Hepatocyte (in vitro differentiated cells): ENCODE data around the gene DRD3. TPM values are rescaled to one million over a fixed set of nuclear protein-coding genes. Genes with fewer than 3 reads are reported as not detected.

ENCODE experiments used
- DNase-seq: peaks from one replicate; pipeline ENCODE4 v3.0.0-alpha.2; 2016; ENCODE audit warnings: low spot score
- H2AFZ ChIP-seq: fragments of 200-600 bp; sonication (generic); 2 replicates; pipeline ENCODE4 v1.6.0; 2016; ENCODE audit warnings: antibody characterized with exemption, mild to moderate bottlenecking
- H3K27ac ChIP-seq: fragments of 200-600 bp; sonication (generic); 2 replicates; pipeline ENCODE4 v1.5.1; 2016; ENCODE audit warnings: mild to moderate bottlenecking
- H3K27me3 ChIP-seq: fragments of 200-600 bp; sonication (generic); 2 replicates; pipeline ENCODE4 v1.6.1; 2016
- H3K36me3 ChIP-seq: fragments of 200-600 bp; sonication (generic); replicated peaks from 2 replicates; pipeline ENCODE4 v1.5.1; 2016; ENCODE audit warnings: low read depth; ENCODE audit not compliant: insufficient read depth
- H3K4me1 ChIP-seq: fragments of 200-600 bp; sonication (generic); 2 replicates; pipeline ENCODE4 v1.5.1; 2016; ENCODE audit warnings: mild to moderate bottlenecking, moderate library complexity; ENCODE audit not compliant: insufficient read depth
- H3K4me2 ChIP-seq: fragments of 200-600 bp; sonication (generic); 2 replicates; pipeline ENCODE4 v1.6.0; 2016
- H3K4me3 ChIP-seq: fragments of 200-600 bp; sonication (generic); 2 replicates; pipeline ENCODE4 v1.5.1; 2016; ENCODE audit warnings: mild to moderate bottlenecking
- H3K79me2 ChIP-seq: fragments of 200-600 bp; sonication (generic); 2 replicates; pipeline ENCODE4 v1.6.0; 2017; ENCODE audit warnings: mild to moderate bottlenecking
- H3K9me2 ChIP-seq: fragments of 200-600 bp; sonication (generic); replicated peaks from 2 replicates; pipeline ENCODE4 v1.6.0; 2017; ENCODE audit warnings: mild to moderate bottlenecking; ENCODE audit not compliant: insufficient read depth
- H3K9me3 ChIP-seq: fragments of 200-600 bp; sonication (generic); 2 replicates; pipeline ENCODE4 v1.5.1; 2016; ENCODE audit warnings: low read depth, mild to moderate bottlenecking
- H4K20me1 ChIP-seq: fragments of 200-600 bp; sonication (generic); 2 replicates; pipeline ENCODE4 v1.6.0; 2016; ENCODE audit warnings: mild to moderate bottlenecking; ENCODE audit not compliant: insufficient read depth, poor library complexity, severe bottlenecking
- CTCF ChIP-seq: fragments of 200-600 bp; sonication (generic); IDR thresholded peaks from 2 replicates; pipeline ENCODE4 v1.5.1; 2016; ENCODE audit warnings: antibody characterized with exemption, mild to moderate bottlenecking; ENCODE audit not compliant: poor library complexity
- EZH2 ChIP-seq: fragments of 200-600 bp; sonication (generic); IDR thresholded peaks from 2 replicates; pipeline ENCODE4 v1.6.1; 2016; ENCODE audit warnings: antibody characterized with exemption, mild to moderate bottlenecking, borderline replicate concordance
- EZH2phosphoT487 ChIP-seq: fragments of 200-600 bp; sonication (generic); IDR thresholded peaks from one replicate; pipeline ENCODE4 v1.6.1; 2018; ENCODE audit warnings: antibody characterized with exemption, mild to moderate bottlenecking, low read depth, moderate library complexity; ENCODE audit not compliant: unreplicated experiment, severe bottlenecking
- WGBS: methylation state at CpG from one replicate; pipeline ENCODE4 v1.1.6; 2016; ENCODE audit warnings: low lambda C conversion rate; ENCODE audit errors: missing lambda C conversion rate; 5-methylcytosine and 5-hydroxymethylcytosine counted together
- polyA plus RNA-seq: library from polyadenylated mRNA; unstranded; fragments of >200 nt; fragmentation: Nextera tagmentation; extraction: Ambion mirVana; gene quantifications from 2 replicates; pipeline ENCODE4 v1.2.1, GENCODE V29; 2016
- total RNA-seq: library from RNA; depleted of rRNA; stranded (reverse); fragments of >200 nt; gene quantifications from 2 replicates; pipeline ENCODE4 v1.2.3, GENCODE V29; 2014

The DRD3 gene
- total and polyA plus RNA-seq, 2 experiments from 2014 or later = not detected

GRCh38 chr3:114079761-114080160 lies 99.1 kb downstream of the DRD3 start:
- Histone ChIP-seq H3K4me3 (no peak overlapping the region), H3K4me1 (no peaks in the 10 kb centered on the region), H3K27ac (no peak overlapping the region), H3K9me3 (no peaks in the 10 kb centered on the region), H3K4me2 (no peak overlapping the region), H2AFZ (no peak overlapping the region), H3K36me3 (no peaks in the 10 kb centered on the region), H3K27me3 (no peaks in the 10 kb centered on the region), H3K9me2 (no peaks in the 10 kb centered on the region), H3K79me2 (no peaks in the 10 kb centered on the region), H4K20me1 (no peaks in the 10 kb centered on the region)
- DNase-seq = no peak
- TF ChIP-seq EZH2 = no peak
- TF ChIP-seq CTCF = no peak
- no peak for TF ChIP-seq EZH2phosphoT487
- WGBS = 67% methylated on average over 5 of the region's 5 CpGs

DNA sequence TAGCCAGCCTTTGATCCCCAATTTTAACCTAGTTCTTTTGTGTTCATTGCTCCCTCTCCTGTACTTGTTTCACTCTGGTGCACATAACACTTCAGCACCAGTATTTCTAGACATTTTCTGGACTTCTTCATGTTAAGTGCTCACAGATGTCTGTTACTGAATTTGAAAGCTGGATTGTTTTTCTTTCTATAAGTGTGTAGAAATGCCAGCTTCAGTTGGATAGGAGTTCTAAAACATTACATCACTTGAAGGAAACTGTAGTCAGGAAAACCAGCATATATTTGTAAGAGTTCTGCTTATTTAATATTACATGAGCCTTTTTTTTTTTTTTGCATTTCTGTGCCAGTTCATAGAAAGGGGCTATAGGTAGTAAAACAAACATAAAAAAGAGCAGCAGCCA lies 100.7 kb downstream of the DRD3 start:
- H3K4me1 ChIP-seq = no peaks in the 10 kb centered on the region
- H3K9me3 ChIP-seq = no peaks in the 10 kb centered on the region
- no peak for TF ChIP-seq EZH2
- TF ChIP-seq EZH2phosphoT487 = no peak
- no peak for TF ChIP-seq CTCF
- no peaks in the 10 kb centered on the region for H4K20me1 ChIP-seq
- H3K27me3 ChIP-seq = no peaks in the 10 kb centered on the region
- no peaks in the 10 kb centered on the region for H3K36me3 ChIP-seq
- no peak overlapping the region for H3K4me3 ChIP-seq
- H2AFZ ChIP-seq = no peak overlapping the region
- no peak for DNase-seq
- no peaks in the 10 kb centered on the region for H3K9me2 ChIP-seq
- H3K4me2 ChIP-seq = no peak overlapping the region
- H3K27ac ChIP-seq = peak overlapping the region; percentile 4
- H3K79me2 ChIP-seq = no peaks in the 10 kb centered on the region

Other genes starting within 250 kb of the DRD3 start
- gene ZDHHC23, start 231.0 kb downstream of the DRD3 start, total RNA-seq = 4.7 and 8.5 TPM in 2 replicates
- gene ZDHHC23, start 231.0 kb downstream of the DRD3 start, polyA plus RNA-seq = 1.9 and 3.3 TPM in 2 replicates
- gene CCDC191, start 122.5 kb downstream of the DRD3 start, total RNA-seq = 3.0 and 3.5 TPM in 2 replicates
- 1.1 and 2.7 TPM in 2 replicates for gene CCDC191, start 122.5 kb downstream of the DRD3 start, polyA plus RNA-seq
- 14.7 and 18.3 TPM in 2 replicates for gene QTRT2, start 122.3 kb downstream of the DRD3 start, total RNA-seq
- gene QTRT2, start 122.3 kb downstream of the DRD3 start, polyA plus RNA-seq = 7.8 and 13.4 TPM in 2 replicates
- not detected in 2 replicates for gene ZNF80, start 58.5 kb upstream of the DRD3 start, total RNA-seq
- not detected in 2 replicates for gene ZNF80, start 58.5 kb upstream of the DRD3 start, polyA plus RNA-seq
- not detected in 2 replicates for gene TIGIT, start 115.0 kb upstream of the DRD3 start, total RNA-seq
- gene TIGIT, start 115.0 kb upstream of the DRD3 start, polyA plus RNA-seq = 0.19 and 0.39 TPM in 2 replicates